HG03280 (cell line): ENCODE results near the gene EIPR1.
A peak's percentile ranks its signal among the peaks of the same experiment; 100 is the strongest.
"Not testable (repeated sequence)": the region's sequence is repeated elsewhere in the genome, so short reads cannot be mapped to it uniquely, and the experiment has no call there.

ENCODE experiments used
- ATAC-seq: cut with Tn5 transposase; IDR thresholded peaks from one replicate; pipeline ENCODE4 v1.9.1; 2021; ENCODE audit warnings: mild to moderate bottlenecking, moderate library complexity; ENCODE audit not compliant: unreplicated experiment

EIPR1 gene

GRCh38 chr2:3403587-3404334 is 26.1 kb upstream of the EIPR1 start:
- ATAC-seq, result peak; percentile 100

DNA sequence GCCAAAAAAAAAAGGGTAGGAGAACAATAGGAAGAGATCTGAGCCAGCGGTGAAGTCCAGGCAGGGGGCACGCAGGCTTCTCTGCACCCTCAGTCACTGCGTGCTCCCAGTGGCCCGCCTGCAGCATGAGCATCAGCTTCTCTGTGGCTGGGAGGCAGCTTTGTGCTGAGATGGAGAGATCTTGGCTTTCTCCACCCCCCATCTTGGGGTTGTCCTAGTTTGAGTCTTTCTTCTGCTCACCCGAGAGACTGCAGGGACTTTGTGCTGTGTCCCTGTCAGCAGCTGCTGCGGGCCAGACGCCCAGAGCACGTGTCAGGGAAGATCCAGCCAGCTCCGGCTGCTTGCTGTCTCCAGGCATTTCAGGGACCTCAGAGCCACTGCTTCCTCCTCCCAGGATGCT is 22.2 kb upstream of the EIPR1 start:
- ATAC-seq, result no peak

- ATAC-seq, result no peak
Measured at GRCh38 chr2:3399381-3399780, 21.8 kb upstream of the EIPR1 start.

DNA sequence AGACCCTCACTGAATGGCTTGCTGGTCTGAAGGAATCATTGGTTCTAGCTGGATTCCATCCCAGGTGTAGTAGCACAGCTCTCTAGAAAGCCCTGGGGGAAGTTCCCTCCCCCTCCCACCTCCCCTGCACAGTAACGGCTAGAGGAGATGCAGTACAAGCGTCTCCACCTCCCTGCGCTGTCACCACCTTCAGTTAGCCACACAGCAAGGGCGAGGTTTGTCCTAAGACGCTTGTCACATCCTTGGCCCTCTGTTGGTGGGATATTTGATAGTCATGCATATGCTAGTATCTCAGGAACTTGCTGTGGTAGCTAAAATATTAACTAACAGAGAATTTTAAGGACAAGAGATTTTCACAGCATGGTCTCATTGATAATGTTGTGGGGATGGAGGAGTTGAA is 21.2 kb upstream of the EIPR1 start:
- ATAC-seq, result no peak

- ATAC-seq, result no peak
Measured at GRCh38 chr2:3396920-3397559, 19.4 kb upstream of the EIPR1 start.

- ATAC-seq, result no peak
Measured at GRCh38 chr2:3392216-3392615, 14.6 kb upstream of the EIPR1 start.

GRCh38 chr2:3390041-3390440 is 12.4 kb upstream of the EIPR1 start:
- ATAC-seq, result no peak

GRCh38 chr2:3389193-3389592 is 11.6 kb upstream of the EIPR1 start:
- no peak for ATAC-seq

GRCh38 chr2:3388412-3388738 is 10.8 kb upstream of the EIPR1 start:
- ATAC-seq, result no peak

DNA sequence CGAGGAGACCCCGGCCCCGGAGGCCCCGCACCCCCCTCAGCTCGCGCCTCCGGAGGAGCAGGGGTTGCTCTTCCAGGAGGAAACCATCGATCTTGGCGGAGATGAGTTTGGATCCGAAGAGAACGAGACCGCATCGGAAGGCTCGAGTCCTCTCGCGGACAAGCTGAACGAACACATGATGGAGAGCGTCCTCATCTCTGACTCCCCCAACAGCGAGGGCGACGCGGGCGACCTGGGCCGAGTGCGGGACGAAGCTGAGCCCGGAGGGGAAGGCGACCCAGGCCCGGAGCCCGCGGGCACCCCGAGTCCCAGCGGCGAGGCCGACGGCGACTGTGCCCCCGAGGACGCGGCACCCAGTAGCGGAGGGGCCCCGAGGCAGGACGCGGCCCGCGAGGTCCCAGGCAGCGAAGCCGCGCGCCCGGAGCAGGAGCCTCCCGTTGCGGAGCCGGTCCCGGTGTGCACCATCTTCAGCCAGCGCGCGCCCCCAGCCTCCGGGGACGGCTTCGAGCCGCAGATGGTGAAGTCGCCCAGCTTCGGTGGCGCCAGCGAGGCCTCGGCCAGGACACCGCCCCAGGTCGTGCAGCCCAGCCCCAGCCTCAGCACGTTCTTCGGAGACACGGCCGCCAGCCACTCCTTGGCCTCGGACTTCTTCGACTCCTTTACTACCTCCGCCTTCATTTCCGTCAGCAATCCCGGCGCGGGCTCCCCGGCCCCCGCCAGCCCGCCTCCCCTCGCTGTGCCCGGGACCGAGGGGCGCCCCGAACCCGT is 10.2 kb upstream of the EIPR1 start:
- ATAC-seq, result no peak

- no peak for ATAC-seq
Measured at GRCh38 chr2:3387011-3387410, 9.4 kb upstream of the EIPR1 start.

- ATAC-seq, result no peak
Measured at GRCh38 chr2:3386448-3386958, 8.9 kb upstream of the EIPR1 start.

DNA sequence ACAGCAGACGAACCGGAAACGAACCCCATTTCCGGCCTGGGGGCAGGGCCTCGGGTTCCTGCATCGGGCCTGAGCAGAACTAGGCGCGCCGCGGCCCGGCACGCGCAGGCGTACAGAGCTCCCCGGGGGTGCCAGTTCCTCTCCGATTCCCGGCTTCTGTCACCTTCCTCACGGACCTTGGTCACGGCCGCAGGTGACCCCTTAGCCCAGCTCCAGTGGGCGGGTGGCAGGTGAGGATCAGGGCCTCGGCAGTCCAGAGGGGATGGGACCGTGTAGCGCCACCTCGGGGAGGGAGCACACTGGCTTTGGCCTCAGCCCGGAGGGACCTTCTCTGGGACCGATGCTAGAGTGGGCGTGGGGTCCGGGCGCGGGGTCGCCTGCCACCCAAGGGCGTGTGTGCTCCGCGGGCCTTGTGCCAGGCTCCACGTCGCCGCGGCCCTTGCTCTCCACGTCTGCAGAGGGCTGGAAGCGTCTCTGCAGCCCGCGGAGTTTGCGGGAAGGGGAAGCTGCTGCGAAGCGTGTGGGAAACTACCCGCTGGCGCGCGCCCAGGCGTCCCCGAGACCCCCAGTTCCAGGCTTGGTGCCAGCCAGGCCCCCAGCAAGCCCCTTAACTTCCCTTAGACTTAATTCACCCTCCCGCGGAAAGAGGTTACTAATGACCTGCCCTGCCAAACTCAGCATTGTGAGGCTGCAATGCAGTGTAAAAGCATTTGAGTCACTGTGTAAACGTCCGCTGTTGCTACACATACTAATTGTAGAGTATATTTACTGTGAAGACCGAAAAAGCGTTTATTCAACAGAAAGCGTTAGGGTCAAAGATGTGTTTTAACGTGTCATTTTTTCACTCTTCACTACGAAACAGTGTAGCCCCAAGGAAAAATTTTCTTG is 2.3 kb upstream of the EIPR1 start, which contains the start of gene TRAPPC12:
Gene TRAPPC12, plus strand, starts transcription at position 48 of the 888 bp plus-strand sequence. CDS start 7,930 bp downstream, outside the sequence.
- peak; percentile 75 for ATAC-seq

GRCh38 chr2:3379339-3379646 is 1.7 kb upstream of the EIPR1 start:
- ATAC-seq, result no peak

GRCh38 chr2:3377279-3377611 is 373 bp downstream of the EIPR1 start:
- peak; percentile 17 for ATAC-seq

GRCh38 chr2:3376821-3377220 is 797 bp downstream of the EIPR1 start:
- ATAC-seq, result no peak

DNA sequence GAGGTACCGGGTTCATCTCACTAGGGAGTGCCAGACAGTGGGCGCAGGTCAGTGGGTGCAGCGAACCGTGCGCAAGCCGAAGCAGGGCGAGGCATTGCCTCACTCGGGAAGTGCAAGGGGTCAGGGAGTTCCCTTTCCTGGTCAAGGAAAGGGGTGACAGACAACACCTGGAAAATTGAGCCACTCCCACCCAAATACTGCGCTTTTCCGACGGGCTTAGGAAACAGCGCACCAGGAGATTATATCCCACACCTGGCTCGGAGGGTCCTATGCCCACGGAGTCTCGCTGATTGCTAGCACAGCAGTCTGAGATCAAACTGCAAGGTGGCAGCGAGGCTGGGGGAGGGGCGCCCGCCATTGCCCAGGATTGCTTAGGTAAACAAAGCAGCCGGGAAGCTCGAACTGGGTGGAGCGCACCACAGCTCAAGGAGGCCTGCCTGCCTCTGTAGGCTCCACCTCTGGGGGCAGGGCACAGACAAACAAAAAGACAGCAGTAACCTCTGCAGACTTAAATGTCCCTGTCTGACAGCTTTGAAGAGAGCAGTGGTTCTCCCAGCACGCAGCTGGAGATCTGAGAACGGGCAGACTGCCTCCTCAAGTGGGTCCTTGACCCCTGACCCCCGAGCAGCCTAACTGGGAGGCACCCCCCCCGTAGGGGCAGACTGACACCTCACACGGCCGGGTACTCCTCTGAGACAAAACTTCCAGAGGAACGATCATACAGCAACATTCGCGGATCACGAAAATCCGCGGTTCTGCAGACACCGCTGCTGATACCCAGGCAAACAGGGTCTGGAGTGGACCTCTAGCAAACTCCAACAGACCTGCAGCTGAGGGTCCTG is 8.1 kb downstream of the EIPR1 start:
- ATAC-seq, result not testable (repeated sequence)

DNA sequence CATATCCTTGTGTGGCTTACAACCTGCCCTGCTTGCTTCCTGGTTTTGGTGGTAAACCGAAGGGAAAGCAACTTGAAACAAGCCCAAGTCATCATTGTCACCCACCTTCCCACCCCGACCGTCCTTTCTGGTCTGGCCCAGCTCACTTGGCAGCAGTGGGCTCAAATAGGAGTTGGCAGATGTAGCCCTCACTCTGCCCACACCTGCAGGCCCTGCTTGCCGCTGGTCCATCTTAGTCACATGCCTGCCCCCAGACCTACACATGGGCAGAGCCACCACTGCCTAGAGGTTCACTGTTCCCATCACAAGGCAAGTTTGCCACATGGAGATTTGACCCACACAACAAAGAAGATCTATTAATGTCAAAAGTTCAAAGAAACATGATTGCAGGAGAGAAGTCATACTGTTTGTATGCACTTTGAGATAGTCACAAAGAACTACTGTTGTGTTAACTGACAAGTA is 9.3 kb downstream of the EIPR1 start:
- no peak for ATAC-seq

DNA sequence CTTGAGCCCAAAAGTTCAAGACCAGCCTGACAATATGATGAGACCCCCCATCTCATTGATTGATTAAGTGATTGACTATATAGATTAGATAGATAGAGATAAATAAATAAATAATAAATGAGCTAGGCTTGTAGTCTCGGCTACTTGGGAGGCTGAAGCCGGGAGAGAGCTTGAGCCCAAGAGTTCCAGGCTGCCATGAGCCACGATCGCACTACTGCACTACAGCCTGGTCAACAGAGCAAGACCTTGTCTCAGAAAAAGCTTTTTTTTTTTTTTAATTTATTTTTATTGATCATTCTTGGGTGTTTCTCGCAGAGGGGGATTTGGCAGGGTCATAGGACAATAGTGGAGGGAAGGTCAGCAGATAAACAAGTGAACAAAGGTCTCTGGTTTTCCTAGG is 12.4 kb downstream of the EIPR1 start:
- ATAC-seq, result no peak
